OCI-LY7 (cell line): ENCODE data around the gene CARD19. TPM values are rescaled to one million over a fixed set of nuclear protein-coding genes. Genes with fewer than 3 reads are reported as not detected.

Experiments used
- BruUV-seq: library from RNA; stranded (reverse); fragments of 400-500 nt; replicated peaks from 2 replicates; lab custom pipeline; 2021; lab: Mats Ljungman, UMichigan
- CTCF ChIA-PET: fragments of 300-600 bp; sonication (Branson Sonifier 250); formaldehyde crosslinking; loops from one replicate; lab custom pipeline; 2022; ENCODE audit warnings: antibody characterized with exemption; ENCODE audit not compliant: unreplicated experiment; lab: Charles Lee
- POLR2A ChIA-PET: fragments of 300-600 bp; sonication (Branson Sonifier 250); formaldehyde crosslinking; loops from one replicate; lab custom pipeline; 2022; ENCODE audit warnings: antibody characterized with exemption; lab: Charles Lee
- DNase-seq: peaks from one replicate; pipeline ENCODE4 v3.0.0-alpha.2; 2015; ENCODE audit warnings: low spot score
- H2AFZ ChIP-seq: fragments of 200-600 bp; sonication (generic), shearing (Covaris generic); 2 replicates; pipeline ENCODE4 v1.6.1; 2014; ENCODE audit warnings: mild to moderate bottlenecking, antibody characterized with exemption, low read length, moderate library complexity
- H3K27ac ChIP-seq: fragments of 200-600 bp; sonication (generic); 2 replicates; pipeline ENCODE4 v1.5.1; 2014; ENCODE audit warnings: mixed run types, low read depth, mild to moderate bottlenecking, moderate library complexity, low read length, inconsistent platforms; ENCODE audit not compliant: poor library complexity, severe bottlenecking
- H3K36me3 ChIP-seq: fragments of 200-600 bp; sonication (generic); 2 replicates; pipeline ENCODE4 v1.6.1; 2014; ENCODE audit warnings: mild to moderate bottlenecking, antibody characterized with exemption, low read length, moderate library complexity, mixed read lengths; ENCODE audit not compliant: insufficient read depth
- H3K4me1 ChIP-seq: fragments of 200-600 bp; sonication (generic); 2 replicates; pipeline ENCODE4 v1.5.1; 2014; ENCODE audit warnings: mild to moderate bottlenecking, low read length; ENCODE audit not compliant: insufficient read depth, poor library complexity, severe bottlenecking
- H3K4me2 ChIP-seq: fragments of 200-600 bp; sonication (generic); 2 replicates; pipeline ENCODE4 v1.6.1; 2014; ENCODE audit warnings: mild to moderate bottlenecking, low read length
- H3K4me3 ChIP-seq: fragments of 200-600 bp; sonication (generic); 2 replicates; pipeline ENCODE4 v1.5.1; 2014; ENCODE audit warnings: mild to moderate bottlenecking, low read depth, low read length; ENCODE audit not compliant: poor library complexity, severe bottlenecking
- H3K79me2 ChIP-seq: fragments of 200-600 bp; sonication (generic); 2 replicates; pipeline ENCODE4 v1.6.1; 2016; ENCODE audit warnings: low read depth, mild to moderate bottlenecking, low read length, moderate library complexity, mixed read lengths; ENCODE audit not compliant: insufficient read depth
- H3K9me2 ChIP-seq: fragments of 200-600 bp; sonication (generic); 2 replicates; pipeline ENCODE4 v1.6.1; 2016; ENCODE audit warnings: mild to moderate bottlenecking, low read length, mixed read lengths; ENCODE audit not compliant: insufficient read depth
- H3K9me3 ChIP-seq: fragments of 200-600 bp; sonication (generic); 2 replicates; pipeline ENCODE4 v1.6.1; 2014; ENCODE audit warnings: mild to moderate bottlenecking, mixed run types, low read length, mixed read lengths
- H4K20me1 ChIP-seq: fragments of 200-600 bp; sonication (generic); 2 replicates; pipeline ENCODE4 v1.6.1; 2014; ENCODE audit warnings: mild to moderate bottlenecking, antibody characterized with exemption, low read length, moderate library complexity, mixed read lengths; ENCODE audit not compliant: insufficient read depth
- CTCF ChIP-seq: fragments of 200-600 bp; sonication (generic); conservative IDR thresholded peaks from 2 replicates; pipeline ENCODE4 v1.5.1; 2014; ENCODE audit warnings: mild to moderate bottlenecking, antibody characterized with exemption, low read length, moderate library complexity, mixed read lengths
- EZH2phosphoT487 ChIP-seq: fragments of 200-600 bp; sonication (generic); IDR thresholded peaks from 2 replicates; pipeline ENCODE4 v1.6.1; 2018; ENCODE audit warnings: low read depth, borderline replicate concordance, mild to moderate bottlenecking, mixed run types, antibody characterized with exemption, low read length, moderate library complexity, mixed read lengths
- intact Hi-C: fragments of 100-400 bp; cut with micrococcal nuclease; formaldehyde crosslinking; loops from one replicate; pipeline ENCODE4 v1.10.0; 2022; ENCODE audit not compliant: unreplicated experiment
- total RNA-seq, 2 experiments: library from RNA; depleted of rRNA in 1 of 2; stranded (reverse); fragments of >200 nt in 1 of 2; shearing (Covaris generic) in 1 of 2; gene quantifications; 2 replicates each; pipeline ENCODE4 v1.2.3, GENCODE V29; 2014 to 2022

CARD19 gene
- total RNA-seq, 2 experiments from 2014 or later, result 15.8 to 26.8 TPM

DNA sequence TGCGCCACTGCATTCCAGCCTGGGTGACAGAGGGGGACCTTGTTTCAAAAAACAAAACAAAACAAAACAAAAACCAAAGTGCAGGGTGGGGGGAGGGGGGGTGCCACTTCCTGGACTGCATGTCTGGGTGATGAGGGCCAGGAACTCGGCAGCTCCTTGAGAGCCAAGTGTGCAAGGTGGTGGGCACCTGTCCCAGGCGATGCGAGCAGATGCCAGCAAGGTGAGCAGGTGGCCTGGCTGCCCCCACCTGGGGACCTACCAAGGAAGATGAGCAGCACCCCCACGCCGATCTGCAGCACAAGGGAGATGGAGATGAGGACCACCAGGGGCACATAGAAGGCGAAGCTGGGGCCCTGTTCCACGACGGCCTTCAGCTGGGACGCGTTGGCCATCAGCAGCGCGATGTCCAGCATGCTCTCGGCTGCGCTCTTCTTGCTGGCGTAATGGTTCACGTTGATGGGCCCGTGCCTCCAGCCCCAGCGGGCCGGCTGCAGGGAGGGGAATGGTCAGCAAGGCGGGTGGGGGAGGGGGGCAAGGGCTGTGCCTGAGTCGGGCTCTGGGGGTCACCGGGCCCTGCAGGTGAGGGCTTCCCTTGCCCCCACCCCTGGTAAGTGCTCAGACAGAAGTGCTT is 30.2 kb downstream of the CARD19 start:
- Histone ChIP-seq H3K4me1 (peaks cover 11% of the 10 kb centered on the region), H3K36me3 (no peaks in the 10 kb centered on the region), H3K9me2 (no peaks in the 10 kb centered on the region), H3K4me2 (no peak overlapping the region), H3K4me3 (no peak overlapping the region), H3K9me3 (no peaks in the 10 kb centered on the region), H3K27ac (no peak overlapping the region), H4K20me1 (no peaks in the 10 kb centered on the region), H3K79me2 (no peaks in the 10 kb centered on the region), H2AFZ (no peak overlapping the region)
- no TSS peak for BruUV-seq
- DNase-seq, result no peak
- ChIA-PET CTCF (no interaction called here), POLR2A (interaction anchor here (0.6 kb wide), 1 partner anchor 19 kb away, joined by 6 read pairs; no protein-coding TSS in a partner anchor)
- intact Hi-C loops, result no loop called here
- no peak for TF ChIP-seq CTCF
- TF ChIP-seq EZH2phosphoT487, result no peak

DNA sequence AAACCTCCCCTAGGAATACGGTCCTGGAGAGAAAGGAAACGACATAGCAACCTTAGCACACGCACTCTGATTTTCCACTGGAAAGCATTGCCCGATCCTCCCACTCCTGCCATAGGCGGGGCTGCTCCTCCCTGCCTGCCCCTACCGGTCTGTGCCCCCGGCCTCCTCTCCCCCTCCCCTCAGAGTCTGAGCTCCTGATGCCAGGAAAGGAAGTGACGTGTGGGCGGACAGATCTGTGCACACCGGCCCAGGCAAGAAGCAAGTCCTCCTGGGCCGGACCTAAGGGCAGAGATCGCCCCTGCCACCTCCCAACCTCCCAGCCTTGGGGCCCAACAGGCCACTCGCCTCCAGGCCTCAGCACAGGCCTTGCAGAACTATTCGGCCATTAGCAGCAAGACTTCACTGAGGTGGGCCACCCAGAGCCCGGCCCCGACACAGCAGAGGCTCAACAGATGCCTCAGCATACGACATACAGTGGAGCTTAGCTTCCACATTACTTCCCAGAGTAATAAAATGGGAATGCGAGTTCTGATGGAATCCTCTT is 30.9 kb downstream of the CARD19 start:
- ChIA-PET POLR2A (no interaction called here), CTCF (no interaction called here)
- no peak overlapping the region for H2AFZ ChIP-seq
- no peaks in the 10 kb centered on the region for H3K9me2 ChIP-seq
- no peaks in the 10 kb centered on the region for H4K20me1 ChIP-seq
- peaks cover 11% of the 10 kb centered on the region for H3K4me1 ChIP-seq
- no peak overlapping the region; the same call in 1 of the 2 replicates for H3K4me2 ChIP-seq
- no peak for DNase-seq
- intact Hi-C loops, result no loop called here
- TF ChIP-seq CTCF (no peak), EZH2phosphoT487 (no peak)
- H3K36me3 ChIP-seq, result no peaks in the 10 kb centered on the region
- H3K4me3 ChIP-seq, result no peak overlapping the region
- no peaks in the 10 kb centered on the region for H3K79me2 ChIP-seq
- no TSS peak for BruUV-seq
- no peaks in the 10 kb centered on the region for H3K9me3 ChIP-seq
- no peak overlapping the region for H3K27ac ChIP-seq

- H3K4me1 ChIP-seq, result peaks cover 11% of the 10 kb centered on the region
- no peak for TF ChIP-seq EZH2phosphoT487
- no peak for TF ChIP-seq CTCF
- H3K9me2 ChIP-seq, result no peaks in the 10 kb centered on the region
- H3K36me3 ChIP-seq, result no peaks in the 10 kb centered on the region
- no peaks in the 10 kb centered on the region for H3K79me2 ChIP-seq
- ChIA-PET POLR2A (no interaction called here), CTCF (no interaction called here)
- no peaks in the 10 kb centered on the region for H4K20me1 ChIP-seq
- no peak for DNase-seq
- intact Hi-C loops, result no loop called here
- BruUV-seq, result no TSS peak
- no peak overlapping the region for H3K4me3 ChIP-seq
- H3K4me2 ChIP-seq, result no peak overlapping the region
- H2AFZ ChIP-seq, result no peak overlapping the region
- no peaks in the 10 kb centered on the region for H3K9me3 ChIP-seq
- no peak overlapping the region for H3K27ac ChIP-seq
These were observed 31.4 kb downstream of the CARD19 start for GRCh38 chr9:93127395-93127911.
